ENCODE measurements around the gene HOXB7. TPM values are rescaled to one million over a fixed set of nuclear protein-coding genes. Genes with fewer than 3 reads are reported as not detected.

The HOXB7 gene
- total RNA-seq, 1 experiment from 2014 or later: not detected

DNA sequence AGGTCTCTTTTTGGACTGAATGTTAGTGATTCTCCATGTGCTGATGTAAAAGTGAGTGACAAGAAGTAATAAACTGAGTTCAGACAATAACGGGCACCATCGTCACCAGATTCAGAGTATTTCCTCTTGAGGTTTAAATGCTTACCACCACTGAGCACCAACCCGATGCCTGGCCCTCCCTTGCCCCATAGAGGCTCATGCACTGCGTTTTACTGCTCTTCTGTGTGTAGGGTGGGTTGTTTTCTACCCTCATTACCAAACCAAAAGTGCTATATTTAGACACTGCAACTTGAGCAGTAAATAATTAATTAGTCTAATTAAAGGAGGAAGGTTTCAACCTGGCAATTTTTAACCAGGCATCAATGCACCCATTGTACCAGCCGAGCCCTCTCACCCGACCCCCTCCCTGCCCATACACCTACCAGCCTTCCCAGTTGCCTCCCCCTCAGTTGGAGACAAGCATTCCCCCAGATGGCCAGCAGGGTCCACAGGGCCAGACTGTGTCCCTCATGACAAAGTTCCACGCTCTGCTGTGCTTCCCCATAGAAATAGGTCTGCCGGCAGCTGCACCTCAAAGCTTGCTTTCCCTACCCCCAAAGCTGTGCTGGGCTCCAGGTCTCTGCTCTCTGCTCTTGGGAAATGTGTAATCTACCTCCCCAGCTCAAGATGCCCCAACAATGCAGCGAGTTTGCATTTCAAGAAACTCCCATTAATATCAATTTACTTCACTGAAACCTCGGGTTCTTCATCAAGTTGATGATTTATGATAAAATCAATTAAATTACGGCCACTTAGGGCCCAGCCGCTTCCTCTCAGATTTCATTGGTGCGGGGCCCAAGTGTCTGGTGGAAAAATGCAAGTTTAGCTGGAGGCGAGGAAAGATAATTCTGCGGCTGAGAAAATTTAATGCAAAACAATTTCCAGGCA is 48.7 kb downstream of the HOXB7 start:
- H3K4me3 Mint-ChIP-seq: no peak overlapping the region
- H3K27ac Mint-ChIP-seq: no peak overlapping the region
- TF ChIP-seq ZNF138 (CRISPR knock-in tag; conservative IDR thresholded peaks at IDR 0.05) (no peak), FOXP4 (CRISPR knock-in tag; IDR thresholded peaks at IDR 0.05) (no peak), E2F1 (CRISPR knock-in tag; IDR thresholded peaks at IDR 0.05) (no peak), ZNF281 (CRISPR knock-in tag; IDR thresholded peaks at IDR 0.05) (no peak), CREB1 (CRISPR knock-in tag; IDR thresholded peaks at IDR 0.05) (no peak), JUN (CRISPR knock-in tag; IDR thresholded peaks at IDR 0.05) (no peak), CREM (CRISPR knock-in tag; IDR thresholded peaks at IDR 0.05) (no peak), NR3C1 (CRISPR knock-in tag; conservative IDR thresholded peaks at IDR 0.05; ENCODE audit: low read depth) (no peak), GTF2I (CRISPR knock-in tag; conservative IDR thresholded peaks at IDR 0.05) (no peak), ESRRA (CRISPR knock-in tag; IDR thresholded peaks at IDR 0.05; ENCODE audit: borderline replicate concordance) (no peak), ZNF671 (CRISPR knock-in tag; IDR thresholded peaks at IDR 0.05) (no peak), EMX1 (CRISPR knock-in tag; IDR thresholded peaks at IDR 0.05) (no peak), NR1H2 (CRISPR knock-in tag; IDR thresholded peaks at IDR 0.05) (no peak), HMGA2 (CRISPR knock-in tag; IDR thresholded peaks at IDR 0.05) (no peak), SOX15 (CRISPR knock-in tag; IDR thresholded peaks at IDR 0.05) (no peak), NFATC4 (CRISPR knock-in tag; IDR thresholded peaks at IDR 0.05) (no peak)
- POLR2A ChIA-PET: no interaction called here
- DNase-seq (ENCODE audit: low spot score) (no peak), ATAC-seq (peak; percentile 16; the same call in 1 of the 2 replicates)
- H3K4me1 Mint-ChIP-seq: peaks cover 29% of the 10 kb centered on the region
- H3K36me3 Mint-ChIP-seq: no peaks in the 10 kb centered on the region
- CTCF ChIA-PET: interaction anchor here (0.6 to 2.3 kb wide), 3 partner anchors 74 to 103 kb away, joined by 3 to 8 read pairs (median 3); no protein-coding TSS in a partner anchor
- peaks cover 69% of the 10 kb centered on the region; the same call in 1 of the 2 replicates for H3K27me3 Mint-ChIP-seq (ENCODE audit: low read depth)
- no peaks in the 10 kb centered on the region for H3K9me3 Mint-ChIP-seq

- POLR2A ChIA-PET: no interaction called here
- TF ChIP-seq NR1H2 (CRISPR knock-in tag; IDR thresholded peaks at IDR 0.05) (no peak), ATF3 (CRISPR knock-in tag; conservative IDR thresholded peaks at IDR 0.05) (no peak), ERG (CRISPR knock-in tag; IDR thresholded peaks at IDR 0.05) (no peak), SOX15 (CRISPR knock-in tag; IDR thresholded peaks at IDR 0.05) (no peak), EMX1 (CRISPR knock-in tag; IDR thresholded peaks at IDR 0.05) (no peak), ZNF121 (CRISPR knock-in tag; IDR thresholded peaks at IDR 0.05) (no peak), GABPB1 (CRISPR knock-in tag; IDR thresholded peaks at IDR 0.05) (no peak), PRRX2 (CRISPR knock-in tag; IDR thresholded peaks at IDR 0.05) (no peak), TEAD1 (CRISPR knock-in tag; IDR thresholded peaks at IDR 0.05) (no peak)
- TF ChIP-seq, protein P1, sequence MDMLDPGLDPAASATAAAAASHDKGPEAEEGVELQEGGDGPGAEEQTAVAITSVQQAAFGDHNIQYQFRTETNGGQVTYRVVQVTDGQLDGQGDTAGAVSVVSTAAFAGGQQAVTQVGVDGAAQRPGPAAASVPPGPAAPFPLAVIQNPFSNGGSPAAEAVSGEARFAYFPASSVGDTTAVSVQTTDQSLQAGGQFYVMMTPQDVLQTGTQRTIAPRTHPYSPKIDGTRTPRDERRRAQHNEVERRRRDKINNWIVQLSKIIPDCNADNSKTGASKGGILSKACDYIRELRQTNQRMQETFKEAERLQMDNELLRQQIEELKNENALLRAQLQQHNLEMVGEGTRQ (CRISPR knock-in tag; IDR thresholded peaks at IDR 0.05): no peak
- TF ChIP-seq, protein P2, sequence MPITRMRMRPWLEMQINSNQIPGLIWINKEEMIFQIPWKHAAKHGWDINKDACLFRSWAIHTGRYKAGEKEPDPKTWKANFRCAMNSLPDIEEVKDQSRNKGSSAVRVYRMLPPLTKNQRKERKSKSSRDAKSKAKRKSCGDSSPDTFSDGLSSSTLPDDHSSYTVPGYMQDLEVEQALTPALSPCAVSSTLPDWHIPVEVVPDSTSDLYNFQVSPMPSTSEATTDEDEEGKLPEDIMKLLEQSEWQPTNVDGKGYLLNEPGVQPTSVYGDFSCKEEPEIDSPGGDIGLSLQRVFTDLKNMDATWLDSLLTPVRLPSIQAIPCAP (CRISPR knock-in tag; IDR thresholded peaks at IDR 0.05): no peak
- H3K4me3 Mint-ChIP-seq: no peak overlapping the region
- H3K27ac Mint-ChIP-seq: no peak overlapping the region
- H3K36me3 Mint-ChIP-seq: no peaks in the 10 kb centered on the region
- DNase-seq (ENCODE audit: low spot score) (no peak), ATAC-seq (no peak)
- CTCF ChIA-PET: interaction anchor here (0.8 to 1.9 kb wide), 5 partner anchors 10 to 535 kb away, joined by 3 to 7 read pairs (median 4); no protein-coding TSS in a partner anchor
- H3K9me3 Mint-ChIP-seq: no peaks in the 10 kb centered on the region
- H3K4me1 Mint-ChIP-seq: peaks cover 32% of the 10 kb centered on the region
- peaks cover 90% of the 10 kb centered on the region; the same call in 1 of the 2 replicates for H3K27me3 Mint-ChIP-seq (ENCODE audit: low read depth)
Measured at GRCh38 chr17:48559840-48560817, 50.7 kb downstream of the HOXB7 start.
